GM19438 (cell line): ENCODE measurements around the gene ANKUB1.

Experiments
- ATAC-seq: cut with Tn5 transposase; IDR thresholded peaks from one replicate; pipeline ENCODE4 v1.9.1; 2021; ENCODE audit warnings: low read depth; ENCODE audit not compliant: unreplicated experiment

Gene ANKUB1

DNA sequence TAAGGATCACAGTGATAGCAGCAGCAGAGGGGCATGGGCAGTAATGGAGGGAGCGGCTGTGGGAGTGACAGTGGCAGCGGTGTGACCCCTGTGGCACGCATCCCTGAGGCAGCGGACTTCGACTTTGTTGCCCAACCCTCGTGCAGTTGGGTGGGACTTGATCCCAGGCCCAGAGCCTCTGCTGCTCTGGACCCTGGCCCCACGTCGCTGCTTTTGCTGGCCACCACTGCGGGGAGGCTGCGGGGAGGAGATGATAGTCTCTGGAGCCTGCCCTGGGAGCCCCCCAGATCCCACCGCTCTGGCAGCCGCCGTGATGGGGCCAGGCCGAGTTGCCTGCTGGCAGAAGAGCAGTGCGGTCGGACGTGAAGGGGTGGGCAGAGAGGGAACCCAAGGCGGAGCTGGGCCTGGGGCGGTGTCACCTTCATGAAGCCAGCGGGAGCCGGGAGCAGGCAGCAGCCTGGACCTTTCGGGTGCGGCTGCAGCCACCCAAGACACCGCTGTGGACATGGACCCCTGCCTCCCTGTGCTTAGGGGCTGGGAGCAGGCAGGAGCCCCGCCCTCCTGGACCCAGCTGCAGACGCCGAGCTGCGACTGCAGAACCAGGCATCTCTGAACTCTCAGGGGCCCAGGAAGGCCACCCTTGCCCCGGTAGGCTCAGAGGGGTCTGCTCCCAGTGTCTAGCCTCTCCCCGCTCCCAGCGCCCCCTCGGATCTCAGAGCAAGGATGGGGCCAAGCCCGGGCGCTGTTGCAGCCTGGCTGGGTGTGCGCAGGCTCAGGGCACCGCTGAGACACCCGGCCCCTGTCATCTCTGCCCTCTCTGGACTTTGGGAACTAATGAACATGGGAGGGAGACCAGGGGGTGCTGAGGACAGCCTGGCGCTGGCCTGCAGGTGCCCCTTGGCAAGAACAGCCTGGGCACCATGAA lies 78.4 kb downstream of the ANKUB1 start:
- ATAC-seq, result no peak
